Fibroblast of villous mesenchyme (primary cell): ENCODE measurements around the gene HMGCL. TPM values are rescaled to one million over a fixed set of nuclear protein-coding genes. Genes with fewer than 3 reads are reported as not detected.

Source experiments
- DNase-seq: peaks from one replicate; pipeline ENCODE4 v3.0.0-alpha.2; 2010; ENCODE audit warnings: low read depth
- H3K4me3 ChIP-seq: 2 replicates; pipeline ENCODE4 v1.5.1; 2011; ENCODE audit warnings: low read depth, mild to moderate bottlenecking, low read length
- total RNA-seq: library from RNA; depleted of rRNA; stranded (reverse); fragments of >200 nt; gene quantifications from 2 replicates; pipeline ENCODE4 v1.2.3, GENCODE V29; 2012
- TF ChIP-seq, protein P1 (sequence below): IDR thresholded peaks from 2 replicates; pipeline ENCODE4 v1.5.1; 2012; ENCODE audit warnings: low read depth, mild to moderate bottlenecking, low read length; ENCODE audit not compliant: insufficient read depth

Gene HMGCL
- total RNA-seq, 1 donor: 37.1 TPM

GRCh38 chr1:23825762-23826522, 713 bp upstream of the HMGCL start:
- TF ChIP-seq, protein P1, sequence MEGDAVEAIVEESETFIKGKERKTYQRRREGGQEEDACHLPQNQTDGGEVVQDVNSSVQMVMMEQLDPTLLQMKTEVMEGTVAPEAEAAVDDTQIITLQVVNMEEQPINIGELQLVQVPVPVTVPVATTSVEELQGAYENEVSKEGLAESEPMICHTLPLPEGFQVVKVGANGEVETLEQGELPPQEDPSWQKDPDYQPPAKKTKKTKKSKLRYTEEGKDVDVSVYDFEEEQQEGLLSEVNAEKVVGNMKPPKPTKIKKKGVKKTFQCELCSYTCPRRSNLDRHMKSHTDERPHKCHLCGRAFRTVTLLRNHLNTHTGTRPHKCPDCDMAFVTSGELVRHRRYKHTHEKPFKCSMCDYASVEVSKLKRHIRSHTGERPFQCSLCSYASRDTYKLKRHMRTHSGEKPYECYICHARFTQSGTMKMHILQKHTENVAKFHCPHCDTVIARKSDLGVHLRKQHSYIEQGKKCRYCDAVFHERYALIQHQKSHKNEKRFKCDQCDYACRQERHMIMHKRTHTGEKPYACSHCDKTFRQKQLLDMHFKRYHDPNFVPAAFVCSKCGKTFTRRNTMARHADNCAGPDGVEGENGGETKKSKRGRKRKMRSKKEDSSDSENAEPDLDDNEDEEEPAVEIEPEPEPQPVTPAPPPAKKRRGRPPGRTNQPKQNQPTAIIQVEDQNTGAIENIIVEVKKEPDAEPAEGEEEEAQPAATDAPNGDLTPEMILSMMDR: no peak
- DNase-seq: peak; percentile 3
- H3K4me3 ChIP-seq: peak overlapping the region; percentile 95

DNA sequence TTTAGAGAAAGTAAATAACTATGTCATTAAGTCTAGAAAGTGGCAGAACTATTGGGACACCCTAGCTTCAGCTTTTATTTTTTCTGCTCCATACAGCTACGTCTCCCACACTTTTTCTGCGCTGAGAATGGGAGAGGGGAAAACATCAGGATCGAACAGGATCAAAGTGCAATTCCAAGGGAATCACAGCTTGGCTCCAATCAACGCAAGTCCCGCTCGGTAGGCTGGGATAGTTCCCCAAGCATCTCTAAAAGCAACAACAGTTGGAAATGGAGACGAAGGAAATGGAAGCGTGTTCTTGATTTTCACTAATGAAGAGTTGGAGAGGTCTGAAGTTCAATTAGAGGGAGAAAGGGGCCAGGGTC, 536 bp downstream of the HMGCL start:
- peak overlapping the region; percentile 95 for H3K4me3 ChIP-seq
- peak; percentile 20 for DNase-seq
- TF ChIP-seq, protein P1: no peak

GRCh38 chr1:23823767-23824166, 1.5 kb downstream of the HMGCL start:
- DNase-seq: no peak
- H3K4me3 ChIP-seq: no peak overlapping the region
- TF ChIP-seq, protein P1: no peak

- H3K4me3 ChIP-seq: no peak overlapping the region
- DNase-seq: no peak
Measured at GRCh38 chr1:23817633-23818032, 7.6 kb downstream of the HMGCL start.

GRCh38 chr1:23816906-23817305, 8.3 kb downstream of the HMGCL start:
- TF ChIP-seq, protein P1: no peak
- no peak overlapping the region for H3K4me3 ChIP-seq
- DNase-seq: no peak

More at GRCh38 chr1:23817633-23818032, 7.6 kb downstream of the HMGCL start:
- TF ChIP-seq, protein P1: no peak

DNA sequence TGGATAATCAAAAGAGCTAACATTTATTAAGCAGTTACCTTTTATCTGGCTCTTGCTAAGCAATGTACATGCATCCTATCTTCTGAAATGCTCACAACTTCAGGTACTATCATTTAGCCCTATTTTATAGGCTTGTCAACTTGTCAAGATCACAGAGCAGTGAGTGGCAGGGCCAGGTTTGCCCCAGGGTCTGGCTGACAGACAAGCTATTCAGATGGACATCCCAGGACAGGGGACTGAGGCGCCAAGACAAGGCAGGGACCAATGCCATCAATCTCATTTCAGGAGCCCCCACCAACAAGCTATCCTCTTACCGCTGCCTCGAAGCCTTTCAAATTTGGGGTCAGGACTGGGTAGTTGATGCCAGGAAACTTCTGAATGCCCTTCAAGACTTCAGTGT, 8.9 kb downstream of the HMGCL start:
- TF ChIP-seq, protein P1: no peak
- H3K4me3 ChIP-seq: no peak overlapping the region
- DNase-seq: no peak

DNA sequence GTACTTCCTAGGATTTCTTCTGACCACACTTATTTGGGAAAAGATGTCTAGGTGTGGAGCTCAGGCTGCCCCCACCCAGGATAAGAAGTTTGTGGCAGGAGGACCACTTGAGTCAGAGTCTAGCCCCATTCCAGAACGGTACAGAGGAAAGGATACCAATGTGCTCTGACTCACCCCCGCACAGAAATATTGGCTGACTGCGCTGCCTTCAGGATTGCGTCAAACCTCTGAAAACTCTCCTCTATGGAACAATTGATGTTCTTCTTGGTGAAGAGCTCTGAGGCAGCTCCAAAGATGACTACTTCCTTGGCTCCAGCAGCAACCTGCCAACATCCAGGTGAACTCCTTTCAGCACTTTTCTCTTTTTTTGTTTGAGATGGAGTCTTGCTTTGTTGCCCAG, 11.2 kb downstream of the HMGCL start:
- no peak overlapping the region for H3K4me3 ChIP-seq
- TF ChIP-seq, protein P1: no peak
- DNase-seq: no peak
